Measurements from ENCODE around the gene ARHGDIG.
"Not testable (repeated sequence)": the region's sequence is repeated elsewhere in the genome, so short reads cannot be mapped to it uniquely, and the experiment has no call there.

ARHGDIG gene

GRCh38 chr16:330741-331140, 50.4 kb downstream of the ARHGDIG start:
- no peak for DNase-seq (ENCODE audit: low read depth in 2 of 2)

DNA sequence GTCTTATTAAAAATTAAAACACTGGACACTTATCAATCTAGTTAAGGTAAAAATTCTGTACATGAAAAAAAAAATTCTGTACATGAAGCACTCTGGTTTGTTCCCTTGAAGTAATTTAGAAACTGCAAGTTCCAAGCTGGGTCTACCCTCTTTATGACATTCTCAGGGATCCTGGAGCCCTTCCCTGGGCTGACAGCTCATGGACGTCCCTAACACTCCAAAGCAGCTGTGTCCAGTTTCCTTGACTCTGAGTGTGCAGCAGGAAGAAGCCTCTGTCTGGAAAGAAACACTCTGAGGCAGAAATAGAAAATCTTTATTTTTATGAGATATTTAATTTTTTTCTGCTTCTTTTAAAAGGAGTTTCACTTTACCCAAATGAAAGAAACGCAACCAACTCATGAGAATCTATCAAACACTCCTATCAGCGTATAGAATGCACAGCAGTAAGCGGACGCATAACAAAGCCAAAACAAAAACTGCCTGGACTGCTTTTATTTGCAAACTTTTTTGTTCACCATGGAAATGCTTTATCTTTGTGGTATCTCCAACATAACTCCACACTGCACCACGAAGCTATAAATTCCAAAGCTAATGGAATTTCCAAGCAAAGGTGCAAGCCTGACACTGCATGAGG, 50.9 kb downstream of the ARHGDIG start:
- DNase-seq (ENCODE audit: low read depth in 2 of 2), result not testable (repeated sequence)

Data from stimulated activated CD8-positive, alpha-beta memory T cell treated with anti-CD3 and anti-CD28 coated beads, Interleukin-15, amount 100 ng/mL, for 4 hours (primary cell).